IMR-90 (cell line): ENCODE measurements around the gene ACOXL. TPM values are rescaled to one million over a fixed set of nuclear protein-coding genes. Genes with fewer than 3 reads are reported as not detected.

Experiments
- ATAC-seq: fragments of 200-7000 bp; cut with Tn5 transposase; 2 replicates; pipeline ENCODE4 v1.9.1; 2020; ENCODE audit warnings: low read depth, mild to moderate bottlenecking, moderate library complexity
- BruUV-seq: library from RNA; stranded (reverse); fragments of 400-500 nt; replicated peaks from 2 replicates; lab custom pipeline; 2021; lab: Mats Ljungman, UMichigan
- CTCF ChIA-PET: fragments of 300-600 bp; formaldehyde crosslinking; extraction: SDS; loops from one replicate; lab custom pipeline; 2021; ENCODE audit warnings: antibody characterized with exemption; lab: Yijun Ruan, JAX
- POLR2A ChIA-PET: fragments of 300-600 bp; sonication (Branson Sonifier 250); formaldehyde crosslinking; loops from one replicate; lab custom pipeline; 2022; ENCODE audit warnings: antibody characterized with exemption; ENCODE audit not compliant: unreplicated experiment; lab: Charles Lee
- DNase-seq: peaks from one replicate; pipeline ENCODE4 v3.0.0; 2013
- H2AFZ ChIP-seq: replicated peaks from 2 replicates; pipeline ENCODE3; 2013; ENCODE audit warnings: low read length, mild to moderate bottlenecking; ENCODE audit not compliant: poor library complexity
- H2AK5ac ChIP-seq: 2 replicates; pipeline ENCODE4 v1.6.1; 2013; ENCODE audit warnings: low read depth, low read length, inconsistent platforms
- H2AK9ac ChIP-seq: replicated peaks from 2 replicates; pipeline ENCODE3; 2013; ENCODE audit warnings: mild to moderate bottlenecking, low read depth, low read length, moderate library complexity; ENCODE audit not compliant: poor library complexity
- H2BK120ac ChIP-seq: 2 replicates; pipeline ENCODE4 v1.6.1; 2013; ENCODE audit warnings: low read depth, low read length, inconsistent platforms
- H2BK15ac ChIP-seq: 3 replicates; pipeline ENCODE4 v1.6.1; 2013; ENCODE audit warnings: low read depth, low read length, inconsistent platforms
- H2BK20ac ChIP-seq: 2 replicates; pipeline ENCODE4 v1.6.1; 2013; ENCODE audit warnings: low read depth, mild to moderate bottlenecking, inconsistent platforms, low read length, moderate library complexity
- H2BK5ac ChIP-seq: 2 replicates; pipeline ENCODE4 v1.6.1; 2013; ENCODE audit warnings: mild to moderate bottlenecking, low read depth, low read length, inconsistent platforms; ENCODE audit not compliant: poor library complexity, severe bottlenecking
- H3K14ac ChIP-seq: replicated peaks from 2 replicates; pipeline ENCODE4 v1.6.1; 2013; ENCODE audit warnings: low read depth, low read length, inconsistent platforms
- H3K18ac ChIP-seq: 2 replicates; pipeline ENCODE4 v1.6.1; 2013; ENCODE audit warnings: low read depth, low read length, control low read depth
- H3K23ac ChIP-seq: 2 replicates; pipeline ENCODE4 v1.6.1; 2013; ENCODE audit warnings: low read depth, low read length, inconsistent platforms
- H3K27ac ChIP-seq: 2 replicates; pipeline ENCODE4 v1.5.1; 2013; ENCODE audit warnings: mild to moderate bottlenecking, control low read depth, low read length; ENCODE audit not compliant: insufficient read depth
- H3K27me3 ChIP-seq: 2 replicates; pipeline ENCODE4 v1.6.1; 2013; ENCODE audit warnings: low read length; ENCODE audit not compliant: control insufficient read depth, insufficient read depth
- H3K36me3 ChIP-seq: 2 replicates; pipeline ENCODE4 v1.6.1; 2013; ENCODE audit warnings: low read length, mixed read lengths; ENCODE audit not compliant: control insufficient read depth, insufficient read depth
- H3K4ac ChIP-seq: 2 replicates; pipeline ENCODE4 v1.6.1; 2013; ENCODE audit warnings: low read depth, low read length, inconsistent platforms
- H3K4me1 ChIP-seq: 2 replicates; pipeline ENCODE4 v1.6.1; 2013; ENCODE audit warnings: low read length, mixed read lengths; ENCODE audit not compliant: control insufficient read depth, insufficient read depth
- H3K4me2 ChIP-seq: 2 replicates; pipeline ENCODE4 v1.6.1; 2013; ENCODE audit warnings: low read depth, mild to moderate bottlenecking, control low read depth, low read length, moderate library complexity
- H3K4me3 ChIP-seq: 2 replicates; pipeline ENCODE4 v1.5.1; 2013; ENCODE audit warnings: low read depth, mild to moderate bottlenecking, control low read depth, low read length, moderate library complexity; ENCODE audit not compliant: insufficient read depth
- H3K56ac ChIP-seq: 2 replicates; pipeline ENCODE4 v1.6.1; 2013; ENCODE audit warnings: low read length, inconsistent platforms; ENCODE audit not compliant: insufficient read depth; ENCODE audit errors: extremely low read depth
- H3K79me1 ChIP-seq, 2 experiments: 2 replicates each; pipeline ENCODE4 v1.6.1; 2013; ENCODE audit warnings: low read length in 2 of 2, inconsistent platforms in 1 of 2, low read depth in 1 of 2
- H3K9ac ChIP-seq: 2 replicates; pipeline ENCODE4 v1.6.1; 2013; ENCODE audit warnings: low read depth, low read length, control low read depth
- H3K9me1 ChIP-seq: 2 replicates; pipeline ENCODE4 v1.6.1; 2013; ENCODE audit warnings: low read length, inconsistent platforms; ENCODE audit not compliant: insufficient read depth
- H3K9me3 ChIP-seq: 2 replicates; pipeline ENCODE4 v1.6.1; 2013; ENCODE audit warnings: low read length; ENCODE audit not compliant: control insufficient read depth, insufficient read depth
- H4K20me1 ChIP-seq: 2 replicates; pipeline ENCODE4 v1.6.1; 2013; ENCODE audit warnings: low read length, inconsistent platforms; ENCODE audit not compliant: insufficient read depth
- H4K5ac ChIP-seq: 2 replicates; pipeline ENCODE4 v1.6.1; 2013; ENCODE audit warnings: mild to moderate bottlenecking, low read depth, low read length, control low read depth
- H4K8ac ChIP-seq, 2 experiments: 2 replicates each; pipeline ENCODE4 v1.6.1; 2013; ENCODE audit warnings: low read depth in 2 of 2, low read length in 2 of 2, control low read depth in 1 of 2, inconsistent platforms in 1 of 2
- H4K91ac ChIP-seq: 2 replicates; pipeline ENCODE4 v1.6.1; 2013; ENCODE audit warnings: low read depth, low read length, inconsistent platforms; ENCODE audit not compliant: insufficient read depth
- MXI1 ChIP-seq: IDR thresholded peaks from 2 replicates; pipeline ENCODE4 v1.6.1; 2012; ENCODE audit warnings: low read depth, mild to moderate bottlenecking, low read length, moderate library complexity, borderline replicate concordance
- WGBS, 2 experiments: methylation state at CpG; one replicate each; pipeline versions ENCODE4 v1.1.5 to v1.1.7; 2013; ENCODE audit warnings: missing lambda C conversion rate in 2 of 2; ENCODE audit not compliant: insufficient read length in 1 of 2; ENCODE audit errors: extremely low coverage in 2 of 2; 5-methylcytosine and 5-hydroxymethylcytosine counted together
- dilution Hi-C: fragments of 300-500 bp; cut with HindIII; formaldehyde crosslinking; loops from one replicate; pipeline ENCODE4 v1.14.3; 2018; ENCODE audit warnings: low sequenced_read_pairs; ENCODE audit not compliant: unreplicated experiment
- in situ Hi-C: fragments of 300-500 bp; cut with MboI; formaldehyde crosslinking; loops from 3 replicates; pipeline ENCODE4 v1.14.3; 2019; ENCODE audit warnings: low sequenced_read_pairs, inconsistent platforms, mixed read lengths
- intact Hi-C: fragments of 100-400 bp; cut with micrococcal nuclease; formaldehyde crosslinking; loops from 2 replicates; pipeline ENCODE4 v1.10.0; 2022
- polyA plus RNA-seq, 3 experiments: library from polyadenylated mRNA; depleted of rRNA; stranded (reverse); fragments of >200 nt; gene quantifications; 2 replicates each; pipeline ENCODE4 v1.2.3, GENCODE V29; 2012; ENCODE audit warnings: low replicate concordance in 1 of 3
- total RNA-seq: library from RNA; depleted of rRNA; stranded (reverse); fragments of >200 nt; gene quantifications from 2 replicates; pipeline ENCODE4 v1.2.3, GENCODE V29; 2012

ACOXL gene
- total and polyA plus RNA-seq, 2 of the 4 experiments (the other 2 are of a cell fraction) = not detected

GRCh38 chr2:110759411-110759810 lies 27.0 kb downstream of the ACOXL start:
- intact Hi-C loops = no loop called here
- no peaks in the 10 kb centered on the region for H3K9me3 ChIP-seq

More at GRCh38 chr2:110759411-110759810, 27.0 kb downstream of the ACOXL start:
- no peak for ATAC-seq
- Histone ChIP-seq H3K4me1 (no peaks in the 10 kb centered on the region), H2AK9ac (no peak overlapping the region), H2AFZ (no peak overlapping the region), H2AK5ac (no peak overlapping the region), H2BK5ac (no peak overlapping the region), H3K56ac (no peak overlapping the region), H2BK20ac (no peak overlapping the region), H2BK120ac (no peak overlapping the region), H4K8ac (no peak overlapping the region), H3K4ac (no peak overlapping the region), H3K9ac (no peak overlapping the region), H3K14ac (no peak overlapping the region), H3K9me1 (no peaks in the 10 kb centered on the region), H3K36me3 (no peaks in the 10 kb centered on the region), H4K5ac (no peak overlapping the region), H3K27ac (no peak overlapping the region), H2BK15ac (no peak overlapping the region), H3K4me3 (no peak overlapping the region), H3K4me2 (no peak overlapping the region), H3K27me3 (peaks cover 2% of the 10 kb centered on the region), H3K18ac (no peak overlapping the region), H4K91ac (no peak overlapping the region), H4K20me1 (no peaks in the 10 kb centered on the region), H3K79me1 (no peaks in the 10 kb centered on the region), H3K23ac (no peak overlapping the region)
- BruUV-seq = no TSS peak
- no peak for DNase-seq
- ChIA-PET POLR2A (no interaction called here), CTCF (no interaction called here)
- WGBS, 2 experiments = no CpG with 5 or more reads among the region's 2 CpGs
- TF ChIP-seq MXI1 = no peak
- dilution Hi-C loops = no loop called here
- in situ Hi-C loops = no loop called here
